Mucosa of descending colon (tissue), 3 donors: ENCODE measurements around the gene CNOT4. TPM values are rescaled to one million over a fixed set of nuclear protein-coding genes. Genes with fewer than 3 reads are reported as not detected.
A peak's percentile ranks its signal among the peaks of the same experiment; 100 is the strongest.

Source experiments
- ATAC-seq: fragments of 200-7000 bp; cut with Tn5 transposase; one replicate; pipeline ENCODE4 v1.9.1; 2020; ENCODE audit warnings: mild to moderate bottlenecking, moderate library complexity
- DNase-seq, 3 donors: peaks; one replicate each; pipeline ENCODE4 v3.0.0-alpha.2; 2020
- H3K36me3 ChIP-seq: fragments of 200-600 bp; one replicate; pipeline ENCODE4 v1.8.0; 2021; ENCODE audit warnings: low read depth, mild to moderate bottlenecking
- H3K4me1 ChIP-seq: fragments of 200-600 bp; one replicate; pipeline ENCODE4 v1.8.0; 2021; ENCODE audit warnings: low read depth, mild to moderate bottlenecking
- H3K4me3 ChIP-seq: fragments of 200-600 bp; one replicate; pipeline ENCODE4 v1.8.0; 2021; ENCODE audit warnings: mild to moderate bottlenecking
- H3K9me3 ChIP-seq: fragments of 200-600 bp; one replicate; pipeline ENCODE4 v1.8.0; 2021; ENCODE audit warnings: mild to moderate bottlenecking
- CTCF ChIP-seq: fragments of 200-600 bp; IDR thresholded peaks from one replicate; pipeline ENCODE4 v1.8.0; 2022; ENCODE audit warnings: antibody characterized with exemption, mild to moderate bottlenecking
- intact Hi-C, 2 donors: fragments of 100-400 bp; cut with DNase I in 1 of 2; cut with micrococcal nuclease in 1 of 2; formaldehyde crosslinking; loops; one replicate each; pipeline versions ENCODE4 v1.11.0 to v1.11.1; 2022; cut with DNase I, micrococcal nuclease
- total RNA-seq, 3 donors: library from RNA; stranded (reverse); fragmentation: NEBNext Ultra II Directional in 2 of 3; extraction: Animal tissue kit (Norgen Biotek cat#: 25700) in 2 of 3; gene quantifications; one replicate each; pipeline versions ENCODE4 v1.2.1 to v1.2.4, GENCODE V29; 2021 to 2023
- donor health status: DM: no; HTN: no; CAD: no; lungs with moderate emphysema.
- donor health status: DM: no; HTN: no; CAD: no.
- donor health status: DM: no; HTN: yes; CAD: no.

The CNOT4 gene
- total RNA-seq, 3 donors from 2014 or later, result 18.3 to 37.2 (median 22.1) TPM

- H3K4me3 ChIP-seq, result no peak overlapping the region
- TF ChIP-seq CTCF, result no peak
- ATAC-seq (peak; percentile 46), DNase-seq (peak; percentile 68 to 83 (median 68))
- H3K4me1 ChIP-seq, result peaks cover 5% of the 10 kb centered on the region
- no peaks in the 10 kb centered on the region for H3K36me3 ChIP-seq
- intact Hi-C loops, result no loop called here
- H3K9me3 ChIP-seq, result no peaks in the 10 kb centered on the region
These were observed 189.6 kb downstream of the CNOT4 start for GRCh38 chr7:135320268-135320667.

DNA sequence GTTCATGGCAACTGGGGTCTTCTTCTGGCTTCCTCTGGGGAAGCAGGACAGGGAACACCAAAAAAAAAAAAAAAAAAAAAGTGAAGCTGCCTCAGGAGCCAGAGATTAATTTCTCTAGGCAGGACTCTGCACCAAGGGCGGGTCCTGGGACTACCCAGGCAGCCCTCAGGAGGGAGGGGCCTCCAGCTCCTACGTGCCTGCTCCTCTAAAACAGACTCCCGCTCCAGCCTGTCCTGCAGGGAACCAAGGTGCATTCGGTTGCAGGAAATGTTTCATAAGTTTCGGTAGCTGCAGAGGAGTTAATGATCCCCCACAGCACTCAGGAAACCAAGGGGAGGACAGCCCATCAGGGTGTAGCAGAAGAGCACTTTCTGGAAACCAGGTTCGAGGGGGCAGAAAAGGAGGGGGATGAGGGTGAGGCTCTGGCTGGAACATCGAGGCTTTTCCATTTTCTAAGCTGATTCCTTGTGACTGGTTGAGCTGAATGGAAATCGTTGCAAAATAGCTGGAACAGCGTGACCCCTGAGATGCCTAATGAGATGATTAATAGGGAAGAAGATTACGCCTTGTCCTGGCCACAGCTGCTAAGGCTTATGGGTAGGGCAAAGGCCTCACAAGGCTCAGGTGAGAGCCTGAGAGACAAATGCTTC lies 192.1 kb downstream of the CNOT4 start:
- Histone ChIP-seq H3K36me3 (no peaks in the 10 kb centered on the region), H3K4me1 (peaks cover 5% of the 10 kb centered on the region), H3K9me3 (no peaks in the 10 kb centered on the region), H3K4me3 (no peak overlapping the region)
- no peak for TF ChIP-seq CTCF
- DNase-seq (peak; percentile 61 to 68 (median 68)), ATAC-seq (peak; percentile 88)
- intact Hi-C loops, result no loop called here

GRCh38 chr7:135316648-135317313 lies 193.1 kb downstream of the CNOT4 start:
- Histone ChIP-seq H3K4me3 (no peak overlapping the region), H3K4me1 (peaks cover 5% of the 10 kb centered on the region), H3K36me3 (no peaks in the 10 kb centered on the region), H3K9me3 (no peaks in the 10 kb centered on the region)
- no peak for DNase-seq
- TF ChIP-seq CTCF, result no peak
- ATAC-seq, result no peak
- intact Hi-C loops, result no loop called here

DNA sequence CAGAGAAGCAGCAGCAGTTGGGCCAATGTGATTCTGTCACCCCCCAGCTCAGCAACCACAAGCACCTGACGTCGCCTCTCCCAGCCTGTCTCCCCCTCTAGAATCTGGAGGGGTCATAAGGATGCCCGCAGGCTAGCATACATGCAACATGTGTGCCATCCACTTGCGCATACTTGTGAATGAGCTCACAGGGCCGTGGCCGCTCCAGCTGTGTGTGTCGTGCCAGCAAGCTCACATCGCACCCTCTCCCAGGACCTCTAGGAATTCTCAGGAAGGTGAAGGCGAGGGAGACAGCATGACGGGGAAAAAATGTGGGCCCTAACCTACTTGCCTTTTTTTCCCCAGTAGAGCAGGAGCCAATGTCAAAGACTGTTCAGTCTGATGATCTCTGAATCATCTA lies 195.9 kb downstream of the CNOT4 start:
- DNase-seq (no peak), ATAC-seq (no peak)
- Histone ChIP-seq H3K36me3 (no peaks in the 10 kb centered on the region), H3K4me1 (peaks cover 5% of the 10 kb centered on the region), H3K4me3 (no peak overlapping the region), H3K9me3 (no peaks in the 10 kb centered on the region)
- intact Hi-C loops, result no loop called here
- no peak for TF ChIP-seq CTCF

Other genes starting within 250 kb of the CNOT4 start
- 10 to 100 TPM; 32.5 to 38.9 (median 37.3) TPM for gene NUP205, start 47.8 kb upstream of the CNOT4 start, total RNA-seq
- 10 to 100 TPM; 23.5 to 28.5 (median 24.9) TPM for gene STMP1, start 152.4 kb upstream of the CNOT4 start, total RNA-seq
- not detected for gene SLC13A4, start 218.1 kb upstream of the CNOT4 start, total RNA-seq
- gene FAM180A, start 238.7 kb upstream of the CNOT4 start, total RNA-seq, result 1 to 10 TPM in 2 of 3 donors, under 1 TPM in 1; 0.26 to 3.5 (median 1.3) TPM